LNCAP (cell line): ENCODE data around the gene HEYL.

Experiments
- CTCF ChIP-seq: fragments of 450-650 bp; IDR thresholded peaks from 2 replicates; pipeline ENCODE4 v1.5.1; 2017; ENCODE audit warnings: mild to moderate bottlenecking

HEYL gene

GRCh38 chr1:39596163-39596562 is 43.3 kb downstream of the HEYL start:
- TF ChIP-seq CTCF, result no peak

- no peak for TF ChIP-seq CTCF
Observed at GRCh38 chr1:39593386-39593785, 46.1 kb downstream of the HEYL start.

- TF ChIP-seq CTCF, result no peak
Observed at GRCh38 chr1:39592069-39592468, 47.4 kb downstream of the HEYL start.

GRCh38 chr1:39590546-39590945 is 48.9 kb downstream of the HEYL start:
- TF ChIP-seq CTCF, result no peak

GRCh38 chr1:39585933-39586332 is 53.5 kb downstream of the HEYL start:
- no peak for TF ChIP-seq CTCF

GRCh38 chr1:39576016-39576657 is 63.3 kb downstream of the HEYL start:
- TF ChIP-seq CTCF, result no peak

- TF ChIP-seq CTCF, result no peak
Observed at GRCh38 chr1:39575191-39576015, 64.0 kb downstream of the HEYL start.
